Heart right ventricle (tissue), 16 donors: ENCODE measurements around the gene CSTF3. TPM values are rescaled to one million over a fixed set of nuclear protein-coding genes. Genes with fewer than 3 reads are reported as not detected.

Experiments used
- ATAC-seq, 8 donors: fragments of 200-7000 bp; cut with Tn5 transposase; one replicate each; pipeline ENCODE4 v1.9.1; 2020; ENCODE audit warnings: mild to moderate bottlenecking in 8 of 8, moderate library complexity in 8 of 8, moderate number of reproducible peaks in 1 of 8
- DNase-seq, 2 donors: peaks; one replicate each; pipeline ENCODE4 v3.0.0-alpha.2; 2020
- H3K27ac ChIP-seq, 10 donors: fragments of 200-600 bp; sonication (generic) in 2 of 10; one replicate each; pipeline versions ENCODE4 v1.5.0 to v1.8.0; 2020 to 2022; ENCODE audit warnings: mild to moderate bottlenecking in 3 of 10
- H3K27me3 ChIP-seq, 7 donors: fragments of 200-600 bp; one replicate each; pipeline ENCODE4 v1.8.0; 2021 to 2022; ENCODE audit warnings: mild to moderate bottlenecking in 2 of 7
- H3K36me3 ChIP-seq, 9 donors: fragments of 200-600 bp; sonication (generic) in 1 of 9; one replicate each; pipeline versions ENCODE4 v1.5.0 to v1.8.0; 2020 to 2022; ENCODE audit warnings: mild to moderate bottlenecking in 2 of 9
- H3K4me1 ChIP-seq, 9 donors: fragments of 200-600 bp; sonication (generic) in 1 of 9; one replicate each; pipeline versions ENCODE4 v1.5.0 to v1.8.0; 2020 to 2022; ENCODE audit warnings: mild to moderate bottlenecking in 4 of 9
- H3K4me3 ChIP-seq, 10 donors: fragments of 200-600 bp; sonication (generic) in 2 of 10; one replicate each; pipeline versions ENCODE4 v1.5.0 to v1.8.0; 2020 to 2022; ENCODE audit warnings: mild to moderate bottlenecking in 7 of 10, moderate library complexity in 2 of 10
- H3K9me3 ChIP-seq, 11 donors: fragments of 200-600 bp in 10 of 11; sonication (generic) in 2 of 11; one replicate each; pipeline versions ENCODE4 v1.5.0 to v1.8.0; 2013 to 2022; ENCODE audit warnings: mild to moderate bottlenecking in 2 of 11, control low read depth in 1 of 11, moderate library complexity in 1 of 11
- CTCF ChIP-seq, 9 donors: fragments of 200-600 bp; sonication (generic) in 2 of 9; IDR thresholded peaks; one replicate each; pipeline versions ENCODE4 v1.5.0 to v1.8.0; 2021 to 2022; ENCODE audit warnings: antibody characterized with exemption in 9 of 9, mild to moderate bottlenecking in 5 of 9, moderate library complexity in 1 of 9
- WGBS, 2 donors: extraction: QIAGEN DNeasy Blood & Tissue Kit; methylation state at CpG; one replicate each; pipeline ENCODE4 v1.1.7; 2013; ENCODE audit warnings: inconsistent platforms in 1 of 2; 5-methylcytosine and 5-hydroxymethylcytosine counted together
- intact Hi-C, 10 donors: fragments of 100-400 bp; cut with DNase I; formaldehyde crosslinking; loops; one replicate each; pipeline versions ENCODE4 v1.11.1 to v1.14.2; 2022
- polyA plus RNA-seq, 2 donors: library from polyadenylated mRNA; stranded (reverse); fragments of 200-250 nt; gene quantifications; one replicate each; pipeline ENCODE4 v1.2.3, GENCODE V29; 2013
- total RNA-seq, 10 donors: library from RNA; stranded (reverse); fragmentation: NEBNext Ultra II Directional in 3 of 10; extraction: Animal tissue kit (Norgen Biotek cat#: 25700) in 3 of 10; gene quantifications; one replicate each; pipeline versions ENCODE4 v1.2.1 to v1.2.4, GENCODE V29; 2021 to 2023
- donor health status: Arrhythmogenic right ventricular cardiomyopathy.
- donor health status: ischemic (EF 13 %, LVEDD 7.1; RV severe dilation, severe dysfunction).
- donor health status: healthy with polysubstance abuse.
- donor health status: DM: no; HTN: yes; CAD: no.
- donor health status: DM: no; HTN: no; CAD: no.
- donor health status: ischemic (EF 25% LVEDD 6.9; RV normal size, moderate dysfunction).
- donor health status: ischemic (EF 25% LVEDD 5.7; RV mildly dilated, moderate dysfunction).
- donor health status: healthy.
- donor health status: DM: yes; HTN: yes; CAD: no.
- donor health status: Ischemic cardiomyopathy.
- donor health status: ischemic (EF 35%, LVEDD 5.7; RV mildly dilated, moderate dysfunction).
- donor health status: nonischemic (EF 11% LVEDD 7.7; RV severe dilation, severe dysfunction).
- donor health status: DM: yes; HTN: yes; CAD: no.
- donor health status: PGD.
- donor health status: ischemic (EF 29% LVEDD 5.4; RV normal size, mild dysfunction).
- donor health status: nonischemic (EF 23%, LVEDD 6.1; RV moderate dilation, normal function).

CSTF3 gene
- total and polyA plus RNA-seq, 12 donors = 8.6 to 46.1 (median 12.7) TPM

GRCh38 chr11:33068611-33069340, 92.5 kb downstream of the CSTF3 start:
- DNase-seq (no peak), ATAC-seq (no peak)
- 95 to 96% methylated on average over 17 of the region's 17 CpGs for WGBS, 2 donors
- peaks cover 0 to 94% (median 43%) of the 10 kb centered on the region in 9 donors for H3K36me3 ChIP-seq
- no peaks in the 10 kb centered on the region for H3K27me3 ChIP-seq
- no peaks in the 10 kb centered on the region for H3K9me3 ChIP-seq
- H3K4me1 ChIP-seq = peaks cover 0 to 17% (median 8%) of the 10 kb centered on the region in 9 donors
- H3K27ac ChIP-seq = no peak overlapping the region
- no peak for TF ChIP-seq CTCF (IDR thresholded peaks at IDR 0.05)
- intact Hi-C loops = loop anchor here in 7 of 10 donors (5.0 to 10.0 kb wide), 5 partner anchors 104 to 356 kb away; no protein-coding TSS in a partner anchor
- no peak overlapping the region for H3K4me3 ChIP-seq

DNA sequence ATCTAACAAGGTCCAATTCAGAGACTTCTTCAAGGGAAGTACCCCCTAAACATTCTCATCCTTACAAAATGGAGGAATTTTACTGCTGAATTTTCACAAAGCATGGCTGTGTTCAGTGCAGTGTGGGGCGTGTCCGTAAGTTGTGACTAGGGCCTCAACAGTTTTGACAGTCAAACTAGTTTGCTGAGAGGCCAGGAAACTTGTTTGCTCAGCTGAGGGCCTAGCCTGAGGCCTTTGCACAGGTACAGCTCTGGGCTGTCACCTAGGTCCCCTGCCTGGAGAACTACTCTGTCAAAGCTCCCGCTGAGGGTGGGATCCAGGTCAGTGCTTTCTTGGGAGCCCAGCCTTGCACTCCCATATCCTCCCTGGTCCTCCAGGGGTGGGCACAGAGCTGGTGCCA, 94.0 kb downstream of the CSTF3 start:
- intact Hi-C loops = loop anchor here in 7 of 10 donors (5.0 to 10.0 kb wide), 5 partner anchors 102 to 355 kb away; no protein-coding TSS in a partner anchor
- DNase-seq (no peak), ATAC-seq (no peak)
- Histone ChIP-seq H3K9me3 (no peaks in the 10 kb centered on the region), H3K36me3 (peaks cover 0 to 92% (median 36%) of the 10 kb centered on the region in 9 donors), H3K27me3 (no peaks in the 10 kb centered on the region), H3K27ac (no peak overlapping the region), H3K4me3 (no peak overlapping the region), H3K4me1 (peaks cover 0 to 32% (median 14%) of the 10 kb centered on the region in 9 donors)
- WGBS, 2 donors = 96 to 99% methylated on average over 3 of the region's 3 CpGs
- TF ChIP-seq CTCF (IDR thresholded peaks at IDR 0.05) = no peak

- TF ChIP-seq CTCF (IDR thresholded peaks at IDR 0.05) = peak; percentile 63 to 89 (median 83)
- no peak overlapping the region for H3K4me3 ChIP-seq
- H3K36me3 ChIP-seq = peaks cover 0 to 92% (median 39%) of the 10 kb centered on the region in 9 donors
- H3K27me3 ChIP-seq = no peaks in the 10 kb centered on the region
- peak; percentile 47 to 91 (median 83) for ATAC-seq
- H3K27ac ChIP-seq = no peak overlapping the region
- peak; percentile 47 to 54 for DNase-seq
- intact Hi-C loops = loop anchor here (2.0 to 10.0 kb wide), 7 partner anchors 101 to 353 kb away; no protein-coding TSS in a partner anchor
- H3K9me3 ChIP-seq = no peaks in the 10 kb centered on the region
- peaks cover 0 to 34% (median 14%) of the 10 kb centered on the region in 9 donors for H3K4me1 ChIP-seq
- WGBS, 2 donors = 68 to 70% methylated on average over 22 of the region's 22 CpGs
These were observed 95.7 kb downstream of the CSTF3 start for GRCh38 chr11:33065445-33066178.

- peaks cover 0 to 92% (median 36%) of the 10 kb centered on the region in 9 donors for H3K36me3 ChIP-seq
- peaks cover 0 to 34% (median 14%) of the 10 kb centered on the region in 9 donors for H3K4me1 ChIP-seq
- intact Hi-C loops = loop anchor here (2.0 to 10.0 kb wide), 7 partner anchors 100 to 353 kb away; no protein-coding TSS in a partner anchor
- no peaks in the 10 kb centered on the region for H3K9me3 ChIP-seq
- no peak overlapping the region for H3K4me3 ChIP-seq
- WGBS, 2 donors = 93% methylated on average over 5 of the region's 5 CpGs
- DNase-seq = no peak
- peak in 3 of 8 donors; percentile 6 to 16 (median 10) for ATAC-seq
- TF ChIP-seq CTCF (IDR thresholded peaks at IDR 0.05) = no peak
- H3K27me3 ChIP-seq = no peaks in the 10 kb centered on the region
- peak overlapping the region in 2 of 10 donors; percentile 49 to 81 for H3K27ac ChIP-seq
These were observed 96.4 kb downstream of the CSTF3 start for GRCh38 chr11:33064866-33065265.
